ENCODE results near the gene CABLES1.

DNA sequence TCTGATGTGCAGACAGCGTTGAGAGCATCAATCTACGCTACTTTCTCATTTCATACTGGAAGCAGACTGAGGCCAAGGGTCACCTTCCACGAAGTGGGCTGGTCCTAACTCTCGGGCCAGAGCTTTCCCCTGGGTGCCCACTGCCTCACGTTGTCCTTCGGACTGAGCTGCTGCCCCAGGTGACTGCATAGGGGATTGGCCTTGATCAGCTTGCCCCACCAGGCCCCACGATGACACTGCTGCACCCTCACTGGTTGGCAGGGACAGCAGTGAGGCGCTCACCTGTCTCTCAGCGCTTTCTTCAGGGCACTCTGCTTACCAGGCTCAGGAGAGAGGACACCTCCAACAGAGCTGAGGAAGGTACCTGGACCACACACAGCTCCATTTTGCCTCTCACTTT, 47.3 kb downstream of the CABLES1 start:
- TF ChIP-seq, protein P1, sequence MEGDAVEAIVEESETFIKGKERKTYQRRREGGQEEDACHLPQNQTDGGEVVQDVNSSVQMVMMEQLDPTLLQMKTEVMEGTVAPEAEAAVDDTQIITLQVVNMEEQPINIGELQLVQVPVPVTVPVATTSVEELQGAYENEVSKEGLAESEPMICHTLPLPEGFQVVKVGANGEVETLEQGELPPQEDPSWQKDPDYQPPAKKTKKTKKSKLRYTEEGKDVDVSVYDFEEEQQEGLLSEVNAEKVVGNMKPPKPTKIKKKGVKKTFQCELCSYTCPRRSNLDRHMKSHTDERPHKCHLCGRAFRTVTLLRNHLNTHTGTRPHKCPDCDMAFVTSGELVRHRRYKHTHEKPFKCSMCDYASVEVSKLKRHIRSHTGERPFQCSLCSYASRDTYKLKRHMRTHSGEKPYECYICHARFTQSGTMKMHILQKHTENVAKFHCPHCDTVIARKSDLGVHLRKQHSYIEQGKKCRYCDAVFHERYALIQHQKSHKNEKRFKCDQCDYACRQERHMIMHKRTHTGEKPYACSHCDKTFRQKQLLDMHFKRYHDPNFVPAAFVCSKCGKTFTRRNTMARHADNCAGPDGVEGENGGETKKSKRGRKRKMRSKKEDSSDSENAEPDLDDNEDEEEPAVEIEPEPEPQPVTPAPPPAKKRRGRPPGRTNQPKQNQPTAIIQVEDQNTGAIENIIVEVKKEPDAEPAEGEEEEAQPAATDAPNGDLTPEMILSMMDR (IDR thresholded peaks at IDR 0.05), result no peak
- TF ChIP-seq POLR2A (IDR thresholded peaks at IDR 0.05), result no peak

All from adrenal gland (tissue), 5 donors.